GM12873 (cell line): ENCODE data around the gene RNF20.

ENCODE experiments used
- CTCF ChIP-seq: IDR thresholded peaks from 2 replicates; pipeline ENCODE4 v1.5.1; 2012; ENCODE audit warnings: low read depth, mild to moderate bottlenecking, moderate library complexity, low read length, control low read depth; ENCODE audit not compliant: insufficient read depth; ENCODE audit errors: missing control alignments

Gene RNF20

GRCh38 chr9:101498323-101498722 lies 35.3 kb upstream of the RNF20 start:
- TF ChIP-seq CTCF, result no peak

GRCh38 chr9:101504188-101504587 lies 29.5 kb upstream of the RNF20 start:
- TF ChIP-seq CTCF, result no peak

- TF ChIP-seq CTCF, result no peak
Measured at GRCh38 chr9:101508211-101508610, 25.4 kb upstream of the RNF20 start.

- no peak for TF ChIP-seq CTCF
Measured at GRCh38 chr9:101509572-101509971, 24.1 kb upstream of the RNF20 start.

- no peak for TF ChIP-seq CTCF
Measured at GRCh38 chr9:101510459-101510858, 23.2 kb upstream of the RNF20 start.

- TF ChIP-seq CTCF, result no peak
Measured at GRCh38 chr9:101511009-101511408, 22.6 kb upstream of the RNF20 start.

- no peak for TF ChIP-seq CTCF
Measured at GRCh38 chr9:101512116-101512515, 21.5 kb upstream of the RNF20 start.
